Astrocyte (in vitro differentiated cells and primary cell): ENCODE data around the gene CDC26. TPM values are rescaled to one million over a fixed set of nuclear protein-coding genes. Genes with fewer than 3 reads are reported as not detected.

Experiments
- DNase-seq: peaks from one replicate; pipeline ENCODE4 v3.0.0-alpha.2; 2010; ENCODE audit warnings: low read depth
- FAIRE-seq: peaks from 2 replicates; lab custom pipeline; 2011; peaks lifted over from hg19 to GRCh38; lab: Jason Lieb, UNC
- H2AFZ ChIP-seq: 2 replicates; pipeline ENCODE4 v1.6.0; 2012; ENCODE audit warnings: low read depth, low read length, inconsistent platforms
- H3K27ac ChIP-seq: 2 replicates; pipeline ENCODE4 v1.5.1; 2011; ENCODE audit warnings: low read depth, low read length, inconsistent platforms
- H3K27me3 ChIP-seq: 2 replicates; pipeline ENCODE4 v1.6.0; 2011; ENCODE audit warnings: low read length, inconsistent platforms; ENCODE audit not compliant: insufficient read depth
- H3K36me3 ChIP-seq: 2 replicates; pipeline ENCODE4 v1.5.1; 2011; ENCODE audit warnings: low read length, inconsistent platforms; ENCODE audit not compliant: insufficient read depth
- H3K4me1 ChIP-seq: 2 replicates; pipeline ENCODE4 v1.5.1; 2011; ENCODE audit warnings: low read length, inconsistent platforms; ENCODE audit not compliant: insufficient read depth
- H3K4me2 ChIP-seq: 2 replicates; pipeline ENCODE4 v1.6.0; 2012; ENCODE audit warnings: low read length, inconsistent platforms
- H3K4me3 ChIP-seq: 2 replicates; pipeline ENCODE4 v1.5.1; 2011; ENCODE audit warnings: low read depth, mild to moderate bottlenecking, low read length, inconsistent platforms; ENCODE audit not compliant: insufficient read depth
- H3K79me2 ChIP-seq: 2 replicates; pipeline ENCODE4 v1.6.0; 2012; ENCODE audit warnings: mild to moderate bottlenecking, low read length, inconsistent platforms; ENCODE audit not compliant: insufficient read depth
- H3K9ac ChIP-seq: 2 replicates; pipeline ENCODE4 v1.6.0; 2012; ENCODE audit warnings: mild to moderate bottlenecking, low read length, inconsistent platforms
- H3K9me3 ChIP-seq: 2 replicates; pipeline ENCODE4 v1.5.1; 2012; ENCODE audit warnings: low read depth, mild to moderate bottlenecking, low read length, inconsistent platforms; ENCODE audit not compliant: insufficient read depth
- H4K20me1 ChIP-seq: 2 replicates; pipeline ENCODE4 v1.6.0; 2012; ENCODE audit warnings: low read length, inconsistent platforms; ENCODE audit not compliant: insufficient read depth
- H3K27ac Mint-ChIP-seq: one replicate; pipeline ENCODE4 v1.8.0; 2021; ENCODE audit warnings: mild to moderate bottlenecking, mixed read lengths; ENCODE audit not compliant: unreplicated experiment
- H3K27me3 Mint-ChIP-seq: one replicate; pipeline ENCODE4 v1.8.0; 2021; ENCODE audit warnings: low read depth, mixed read lengths; ENCODE audit not compliant: unreplicated experiment
- H3K36me3 Mint-ChIP-seq: one replicate; pipeline ENCODE4 v1.8.0; 2021; ENCODE audit warnings: low read depth, mixed read lengths; ENCODE audit not compliant: unreplicated experiment
- H3K4me1 Mint-ChIP-seq: one replicate; pipeline ENCODE4 v1.8.0; 2021; ENCODE audit warnings: low read depth, mixed read lengths; ENCODE audit not compliant: unreplicated experiment
- H3K4me3 Mint-ChIP-seq: one replicate; pipeline ENCODE4 v1.8.0; 2021; ENCODE audit warnings: mild to moderate bottlenecking, moderate library complexity, mixed read lengths; ENCODE audit not compliant: unreplicated experiment
- H3K9me3 Mint-ChIP-seq: one replicate; pipeline ENCODE4 v1.8.0; 2021; ENCODE audit warnings: mild to moderate bottlenecking, mixed read lengths; ENCODE audit not compliant: unreplicated experiment
- EZH2 ChIP-seq: IDR thresholded peaks from 2 replicates; pipeline ENCODE4 v1.6.1; 2012; ENCODE audit warnings: mild to moderate bottlenecking, low read length, inconsistent platforms; ENCODE audit not compliant: insufficient read depth
- total RNA-seq: library from RNA; stranded (reverse); gene quantifications from 2 replicates; pipeline ENCODE4 v1.2.1, GENCODE V29; 2021
- TF ChIP-seq, protein P1 (sequence below): IDR thresholded peaks from 2 replicates; pipeline ENCODE4 v1.5.1; 2011; ENCODE audit warnings: low read depth, mild to moderate bottlenecking, inconsistent platforms, low read length, moderate library complexity; ENCODE audit not compliant: insufficient read depth

Gene CDC26
- total RNA-seq, 1 donor from 2014 or later = 23.9 TPM

DNA sequence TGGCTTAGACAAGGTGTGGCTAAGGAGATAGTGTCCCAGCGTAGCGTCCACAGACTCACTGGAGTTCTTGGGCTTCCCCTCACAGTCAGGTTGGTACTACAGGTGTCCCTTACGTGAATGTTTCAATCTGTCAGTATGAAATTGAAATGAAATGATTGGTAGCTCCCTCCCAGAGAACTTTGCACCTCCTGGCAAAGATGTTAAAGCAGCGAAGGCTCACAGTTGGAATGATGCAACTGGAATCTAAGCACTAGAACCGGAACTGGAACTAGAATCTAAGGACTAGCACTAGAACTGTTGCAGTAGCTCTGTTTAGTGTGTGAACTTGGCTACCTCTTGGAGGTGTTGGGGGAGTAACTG is 52.9 kb downstream of the CDC26 start:
- Histone ChIP-seq H4K20me1 (peaks cover 36% of the 10 kb centered on the region), H3K4me3 (peak overlapping the region; percentile 99), H3K79me2 (peaks cover 59% of the 10 kb centered on the region), H3K27me3 (no peaks in the 10 kb centered on the region), H3K9ac (peak overlapping the region; percentile 96), H2AFZ (no peak overlapping the region), H3K9me3 (no peaks in the 10 kb centered on the region), H3K4me2 (peak overlapping the region; percentile 89), H3K27ac (no peak overlapping the region), H3K36me3 (peaks cover 3% of the 10 kb centered on the region), H3K4me1 (peaks cover 22% of the 10 kb centered on the region)
- Mint-ChIP-seq H3K36me3 (no peaks in the 10 kb centered on the region), H3K4me3 (peak overlapping the region; percentile 97), H3K4me1 (peaks cover 21% of the 10 kb centered on the region), H3K27ac (peak overlapping the region; percentile 45), H3K9me3 (no peaks in the 10 kb centered on the region), H3K27me3 (no peaks in the 10 kb centered on the region)
- no peak for TF ChIP-seq EZH2
- TF ChIP-seq, protein P1, sequence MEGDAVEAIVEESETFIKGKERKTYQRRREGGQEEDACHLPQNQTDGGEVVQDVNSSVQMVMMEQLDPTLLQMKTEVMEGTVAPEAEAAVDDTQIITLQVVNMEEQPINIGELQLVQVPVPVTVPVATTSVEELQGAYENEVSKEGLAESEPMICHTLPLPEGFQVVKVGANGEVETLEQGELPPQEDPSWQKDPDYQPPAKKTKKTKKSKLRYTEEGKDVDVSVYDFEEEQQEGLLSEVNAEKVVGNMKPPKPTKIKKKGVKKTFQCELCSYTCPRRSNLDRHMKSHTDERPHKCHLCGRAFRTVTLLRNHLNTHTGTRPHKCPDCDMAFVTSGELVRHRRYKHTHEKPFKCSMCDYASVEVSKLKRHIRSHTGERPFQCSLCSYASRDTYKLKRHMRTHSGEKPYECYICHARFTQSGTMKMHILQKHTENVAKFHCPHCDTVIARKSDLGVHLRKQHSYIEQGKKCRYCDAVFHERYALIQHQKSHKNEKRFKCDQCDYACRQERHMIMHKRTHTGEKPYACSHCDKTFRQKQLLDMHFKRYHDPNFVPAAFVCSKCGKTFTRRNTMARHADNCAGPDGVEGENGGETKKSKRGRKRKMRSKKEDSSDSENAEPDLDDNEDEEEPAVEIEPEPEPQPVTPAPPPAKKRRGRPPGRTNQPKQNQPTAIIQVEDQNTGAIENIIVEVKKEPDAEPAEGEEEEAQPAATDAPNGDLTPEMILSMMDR = no peak
- no peak for FAIRE-seq
- DNase-seq = no peak

DNA sequence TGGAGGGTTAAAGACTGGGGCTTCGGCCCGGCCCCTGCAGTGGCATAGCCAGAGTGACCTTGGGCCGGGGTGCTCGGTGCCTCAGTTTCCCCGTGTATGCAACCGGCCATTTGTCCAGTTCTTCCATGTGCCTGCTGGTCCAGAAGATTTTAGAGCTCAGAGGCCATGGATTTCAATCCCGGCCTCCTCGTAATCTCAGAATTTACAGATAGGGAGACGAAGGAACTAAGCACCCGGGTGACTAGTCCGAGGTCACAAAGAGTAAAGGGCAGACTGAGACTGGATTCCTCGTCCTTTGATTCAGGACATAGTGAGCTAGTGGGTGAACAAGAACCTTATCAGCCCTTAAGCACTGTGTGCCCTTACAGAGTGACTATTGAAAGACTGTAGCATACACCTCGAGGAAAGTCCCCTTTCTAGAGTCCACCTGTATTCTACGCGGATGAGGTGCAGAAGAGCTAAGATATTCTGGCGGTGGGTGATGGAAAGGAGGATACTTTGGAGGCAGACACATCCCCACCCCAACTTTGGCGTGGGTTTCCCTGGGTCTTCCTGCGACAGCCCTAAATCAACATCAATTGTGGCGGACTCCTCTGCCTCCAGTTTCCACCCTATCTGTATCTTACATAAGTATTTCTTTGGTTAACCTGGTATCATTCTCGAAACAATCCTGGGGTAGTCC is 53.4 kb downstream of the CDC26 start:
- Histone ChIP-seq H3K27ac (peak overlapping the region; percentile 83), H3K9ac (peak overlapping the region; percentile 96), H3K27me3 (no peaks in the 10 kb centered on the region), H3K9me3 (no peaks in the 10 kb centered on the region), H3K4me3 (peak overlapping the region; percentile 99), H3K4me1 (peaks cover 22% of the 10 kb centered on the region), H4K20me1 (peaks cover 39% of the 10 kb centered on the region), H2AFZ (peak overlapping the region; percentile 99), H3K36me3 (peaks cover 3% of the 10 kb centered on the region), H3K79me2 (peaks cover 62% of the 10 kb centered on the region), H3K4me2 (peak overlapping the region; percentile 89)
- H3K9me3 Mint-ChIP-seq = no peaks in the 10 kb centered on the region
- peak overlapping the region; percentile 88 for H3K27ac Mint-ChIP-seq
- no peaks in the 10 kb centered on the region for H3K27me3 Mint-ChIP-seq
- peak overlapping the region; percentile 97 for H3K4me3 Mint-ChIP-seq
- DNase-seq = no peak
- TF ChIP-seq EZH2 = no peak
- TF ChIP-seq, protein P1 = no peak
- no peaks in the 10 kb centered on the region for H3K36me3 Mint-ChIP-seq
- no peak for FAIRE-seq
- H3K4me1 Mint-ChIP-seq = peaks cover 21% of the 10 kb centered on the region
